ENCODE measurements around the gene UHRF1. TPM values are rescaled to one million over a fixed set of nuclear protein-coding genes. Genes with fewer than 3 reads are reported as not detected.

UHRF1 gene
- total RNA-seq, 1 donor from 2014 or later, result 16.8 TPM

DNA sequence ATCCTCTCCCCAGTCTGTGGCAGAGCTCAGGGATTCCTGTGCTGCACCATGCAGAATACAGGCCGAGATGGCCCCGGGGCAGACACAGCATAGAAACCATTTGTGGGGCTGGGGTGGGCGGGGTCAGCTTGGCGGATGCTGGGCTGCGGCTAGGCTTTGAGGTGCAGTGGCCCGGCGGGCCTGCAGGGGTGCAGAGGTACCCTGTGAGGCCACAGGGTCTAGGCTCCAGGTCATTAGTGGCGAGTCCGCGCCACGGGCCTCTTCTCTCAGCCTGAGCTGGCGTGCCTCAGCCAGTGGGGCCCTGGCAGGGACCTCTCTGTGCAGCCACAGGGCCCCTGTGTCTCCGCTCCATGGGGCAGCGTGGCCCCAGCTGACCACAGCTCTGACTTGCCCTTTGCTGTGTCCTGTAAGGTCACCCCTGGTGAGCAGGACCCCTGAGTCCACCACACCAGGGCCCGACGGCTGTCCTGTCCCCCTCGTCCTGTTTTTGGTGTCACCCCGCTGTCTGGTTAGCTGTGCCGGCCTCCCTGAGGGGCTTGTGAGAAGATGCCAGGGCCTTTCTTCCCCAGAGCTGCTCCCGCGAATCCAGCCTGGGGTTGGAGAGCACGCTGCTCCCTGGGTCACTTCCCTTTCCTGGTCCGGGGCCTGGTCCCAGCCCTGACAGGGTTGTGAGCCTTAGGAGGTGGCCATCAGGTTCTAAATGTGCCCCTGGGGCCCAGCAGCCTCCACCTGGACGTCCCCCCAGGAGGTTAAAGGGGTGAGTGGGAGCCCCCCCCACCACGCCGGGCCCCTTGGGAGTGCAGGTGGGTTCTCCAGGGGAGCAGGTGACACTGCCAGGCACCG is 71.8 kb downstream of the UHRF1 start:
- H3K27ac Mint-ChIP-seq (ENCODE audit: unreplicated experiment), result no peak overlapping the region
- peaks cover 38% of the 10 kb centered on the region for H3K4me1 Mint-ChIP-seq (ENCODE audit: unreplicated experiment)
- no peaks in the 10 kb centered on the region for H3K9me3 Mint-ChIP-seq (ENCODE audit: unreplicated experiment)
- no peak for DNase-seq (ENCODE audit: low spot score)
- peaks cover 2% of the 10 kb centered on the region for H3K27me3 Mint-ChIP-seq (ENCODE audit: unreplicated experiment)
- TF ChIP-seq CTCF (IDR thresholded peaks at IDR 0.05; ENCODE audit: unreplicated experiment), result peak; percentile 38
- H3K36me3 Mint-ChIP-seq (ENCODE audit: low read depth, unreplicated experiment), result no peaks in the 10 kb centered on the region
- no peak overlapping the region for H3K4me3 Mint-ChIP-seq (ENCODE audit: unreplicated experiment)

GRCh38 chr19:4981681-4981958 is 72.3 kb downstream of the UHRF1 start:
- peaks cover 2% of the 10 kb centered on the region for H3K27me3 Mint-ChIP-seq (ENCODE audit: unreplicated experiment)
- H3K27ac Mint-ChIP-seq (ENCODE audit: unreplicated experiment), result no peak overlapping the region
- no peaks in the 10 kb centered on the region for H3K9me3 Mint-ChIP-seq (ENCODE audit: unreplicated experiment)
- no peak for DNase-seq (ENCODE audit: low spot score)
- H3K4me1 Mint-ChIP-seq (ENCODE audit: unreplicated experiment), result peaks cover 33% of the 10 kb centered on the region
- no peak overlapping the region for H3K4me3 Mint-ChIP-seq (ENCODE audit: unreplicated experiment)
- no peaks in the 10 kb centered on the region for H3K36me3 Mint-ChIP-seq (ENCODE audit: low read depth, unreplicated experiment)
- TF ChIP-seq CTCF (IDR thresholded peaks at IDR 0.05; ENCODE audit: unreplicated experiment), result no peak

- peaks cover 36% of the 10 kb centered on the region for H3K4me1 Mint-ChIP-seq (ENCODE audit: unreplicated experiment)
Measured at GRCh38 chr19:4983346-4984105, 74.2 kb downstream of the UHRF1 start.

GRCh38 chr19:4984106-4984380 is 74.7 kb downstream of the UHRF1 start:
- no peaks in the 10 kb centered on the region for H3K36me3 Mint-ChIP-seq (ENCODE audit: low read depth, unreplicated experiment)
- H3K27me3 Mint-ChIP-seq (ENCODE audit: unreplicated experiment), result peaks cover 2% of the 10 kb centered on the region
- H3K9me3 Mint-ChIP-seq (ENCODE audit: unreplicated experiment), result no peaks in the 10 kb centered on the region
- no peak for DNase-seq (ENCODE audit: low spot score)
- TF ChIP-seq CTCF (IDR thresholded peaks at IDR 0.05; ENCODE audit: unreplicated experiment), result no peak
- no peak overlapping the region for H3K27ac Mint-ChIP-seq (ENCODE audit: unreplicated experiment)
- H3K4me3 Mint-ChIP-seq (ENCODE audit: unreplicated experiment), result no peak overlapping the region
- peaks cover 36% of the 10 kb centered on the region for H3K4me1 Mint-ChIP-seq (ENCODE audit: unreplicated experiment)

More at GRCh38 chr19:4983346-4984105, 74.2 kb downstream of the UHRF1 start:
- Mint-ChIP-seq H3K9me3 (ENCODE audit: unreplicated experiment) (no peaks in the 10 kb centered on the region), H3K4me3 (ENCODE audit: unreplicated experiment) (no peak overlapping the region), H3K36me3 (ENCODE audit: low read depth, unreplicated experiment) (no peaks in the 10 kb centered on the region), H3K27me3 (ENCODE audit: unreplicated experiment) (peaks cover 2% of the 10 kb centered on the region), H3K27ac (ENCODE audit: unreplicated experiment) (no peak overlapping the region)
- DNase-seq (ENCODE audit: low spot score), result no peak
- TF ChIP-seq CTCF (IDR thresholded peaks at IDR 0.05; ENCODE audit: unreplicated experiment), result no peak

GRCh38 chr19:4984438-4984990 is 75.2 kb downstream of the UHRF1 start:
- H3K27me3 Mint-ChIP-seq (ENCODE audit: unreplicated experiment), result peaks cover 2% of the 10 kb centered on the region
- no peaks in the 10 kb centered on the region for H3K36me3 Mint-ChIP-seq (ENCODE audit: low read depth, unreplicated experiment)
- H3K9me3 Mint-ChIP-seq (ENCODE audit: unreplicated experiment), result no peaks in the 10 kb centered on the region
- no peak for TF ChIP-seq CTCF (IDR thresholded peaks at IDR 0.05; ENCODE audit: unreplicated experiment)
- H3K27ac Mint-ChIP-seq (ENCODE audit: unreplicated experiment), result no peak overlapping the region
- no peak overlapping the region for H3K4me3 Mint-ChIP-seq (ENCODE audit: unreplicated experiment)
- DNase-seq (ENCODE audit: low spot score), result no peak
- peaks cover 31% of the 10 kb centered on the region for H3K4me1 Mint-ChIP-seq (ENCODE audit: unreplicated experiment)
